Renal pelvis (tissue), 4 donors: ENCODE data around the gene NPBWR2. TPM values are rescaled to one million over a fixed set of nuclear protein-coding genes. Genes with fewer than 3 reads are reported as not detected.
A peak's percentile ranks its signal among the peaks of the same experiment; 100 is the strongest.

Experiments used
- DNase-seq: peaks from one replicate; pipeline ENCODE4 v3.0.0-alpha.2; 2013
- polyA plus RNA-seq, 3 donors: library from polyadenylated mRNA; unstranded; fragments of 120-200 nt; gene quantifications; one replicate each; pipeline ENCODE4 v1.2.1, GENCODE V29; 2013; ENCODE audit not compliant: insufficient read length in 3 of 3

NPBWR2 gene
- polyA plus RNA-seq, 3 donors: not detected

DNA sequence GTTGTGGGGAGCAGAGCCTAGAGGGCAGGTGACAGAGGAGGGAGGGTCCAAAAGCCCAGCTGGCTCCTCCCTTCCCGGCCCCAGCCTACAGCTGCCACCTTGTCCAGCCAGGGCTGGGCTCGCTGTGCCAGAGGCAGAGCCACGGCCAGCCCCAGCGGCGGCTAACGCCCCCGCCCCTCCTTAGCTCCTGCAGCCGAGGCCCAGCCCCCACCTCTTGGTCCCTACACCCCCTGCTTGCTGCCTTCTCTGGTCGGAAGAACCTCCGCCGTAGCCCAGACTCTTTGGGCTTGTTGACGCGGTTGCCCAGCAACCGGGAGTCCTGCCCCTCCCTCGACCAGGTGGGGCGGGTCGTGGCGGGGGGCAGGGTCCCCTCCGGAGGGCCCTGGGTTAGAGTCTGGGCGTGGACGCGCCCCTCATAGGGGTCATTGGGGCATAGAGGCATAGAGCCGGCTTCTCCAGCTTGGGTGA is 22.6 kb downstream of the NPBWR2 start:
- no peak for DNase-seq

GRCh38 chr20:64083804-64084684 is 23.3 kb downstream of the NPBWR2 start, which contains the start of gene LKAAEAR1:
Gene LKAAEAR1 (minus strand): TSS chr20:64084398. CDS start chr20:64084219, 179 bp downstream.
- no peak for DNase-seq

GRCh38 chr20:64083378-64083803 is 24.0 kb downstream of the NPBWR2 start:
- peak; percentile 74 for DNase-seq

GRCh38 chr20:64082820-64083377 is 24.5 kb downstream of the NPBWR2 start:
- no peak for DNase-seq

DNA sequence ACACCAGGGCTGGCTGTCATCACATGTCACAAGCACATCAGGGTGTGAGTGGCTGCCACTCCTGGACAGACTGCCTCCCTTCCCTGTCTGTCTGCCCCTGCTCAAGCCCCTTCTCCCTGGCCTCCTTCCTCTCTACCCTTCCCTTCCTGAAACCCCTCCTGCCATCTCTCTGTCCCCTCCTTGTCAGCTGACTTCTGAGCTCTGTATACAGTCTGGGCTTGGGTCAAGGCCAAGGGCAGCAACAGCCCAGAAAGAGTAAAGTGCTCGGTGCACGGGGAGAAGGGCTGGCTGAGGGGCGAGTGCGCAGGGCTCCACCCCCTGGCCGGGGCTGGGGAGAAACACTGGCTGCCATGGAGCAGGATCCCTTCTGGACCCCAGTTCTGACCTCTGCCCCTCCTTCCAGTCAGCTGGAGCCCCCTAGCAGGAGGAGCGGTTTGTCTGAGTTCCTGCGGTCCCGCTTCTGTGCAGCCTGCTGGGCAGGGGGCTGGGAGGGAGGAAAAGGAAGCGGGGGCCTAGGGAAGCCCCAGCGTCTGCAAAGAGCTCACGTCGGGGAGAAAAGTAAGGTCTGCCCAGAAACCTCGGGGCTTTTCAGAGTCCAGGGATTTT is 25.1 kb downstream of the NPBWR2 start:
- no peak for DNase-seq

GRCh38 chr20:64081624-64081964 is 25.8 kb downstream of the NPBWR2 start:
- DNase-seq: no peak

DNA sequence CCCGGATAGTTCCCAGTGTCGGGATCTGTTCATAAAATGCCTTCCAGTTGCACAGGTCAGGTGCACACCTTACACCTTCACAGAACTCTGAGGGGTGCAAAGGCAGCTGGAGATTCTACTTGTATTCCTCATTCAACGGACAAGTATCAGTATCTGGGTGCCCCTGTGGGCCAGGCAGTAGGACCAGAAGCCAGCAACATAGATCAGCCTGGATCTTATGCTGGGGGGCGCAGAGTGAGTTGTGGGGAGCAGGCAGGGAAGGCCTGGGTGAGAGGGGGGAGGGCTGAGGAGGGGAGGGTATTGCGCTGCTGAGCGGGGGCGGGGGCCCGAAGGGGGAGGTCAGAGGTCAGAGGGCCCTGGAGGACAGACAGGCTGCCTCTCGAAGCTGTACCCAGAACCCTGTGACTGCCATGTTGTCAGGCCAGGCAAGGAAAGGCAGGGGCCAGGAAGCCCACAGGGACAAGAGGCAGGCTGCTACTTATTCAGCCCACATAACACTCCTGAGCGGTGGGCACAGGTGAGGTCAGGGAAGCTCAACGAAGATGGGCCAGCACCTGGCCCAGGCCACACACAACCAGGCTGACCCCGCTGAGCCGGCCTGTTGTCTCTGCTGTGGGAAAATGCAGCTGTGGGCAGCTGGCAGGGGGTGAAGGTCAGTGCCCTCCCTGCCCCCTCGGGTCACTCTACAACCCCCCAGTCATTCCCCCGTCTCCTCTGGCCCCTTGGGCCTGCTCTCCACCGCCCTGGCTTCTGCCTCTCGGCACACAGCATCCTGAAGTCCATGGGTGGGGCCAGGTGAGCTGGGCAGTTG is 26.3 kb downstream of the NPBWR2 start:
- no peak for DNase-seq

GRCh38 chr20:64080013-64080812 is 27.2 kb downstream of the NPBWR2 start, which contains the start of gene OPRL1:
Gene OPRL1 (plus strand): TSS chr20:64080082. CDS start chr20:64092721, 12,639 bp downstream.
- DNase-seq: no peak

GRCh38 chr20:64079273-64080012 is 27.9 kb downstream of the NPBWR2 start, which contains the start of gene RGS19:
Gene RGS19 (minus strand): TSS chr20:64079518. CDS start chr20:64076886, 2,632 bp downstream.
- no peak for DNase-seq

DNA sequence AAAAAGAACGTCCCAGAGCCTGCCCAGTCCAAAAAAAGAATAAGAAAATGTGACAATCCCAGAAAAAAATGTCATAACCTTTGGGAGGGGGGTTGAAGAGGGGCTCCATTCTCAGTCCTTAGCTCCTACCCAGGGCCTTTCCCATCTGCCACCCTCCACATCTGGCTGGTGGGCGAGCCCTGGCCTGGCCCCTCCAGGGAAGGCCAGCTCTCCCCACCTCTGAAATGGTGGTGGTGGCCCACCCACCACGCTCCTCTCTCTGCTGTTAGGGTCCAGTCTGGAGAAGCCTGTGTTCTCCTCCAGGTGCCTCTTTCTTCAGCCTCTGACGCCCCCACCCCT is 28.5 kb downstream of the NPBWR2 start:
- no peak for DNase-seq

DNA sequence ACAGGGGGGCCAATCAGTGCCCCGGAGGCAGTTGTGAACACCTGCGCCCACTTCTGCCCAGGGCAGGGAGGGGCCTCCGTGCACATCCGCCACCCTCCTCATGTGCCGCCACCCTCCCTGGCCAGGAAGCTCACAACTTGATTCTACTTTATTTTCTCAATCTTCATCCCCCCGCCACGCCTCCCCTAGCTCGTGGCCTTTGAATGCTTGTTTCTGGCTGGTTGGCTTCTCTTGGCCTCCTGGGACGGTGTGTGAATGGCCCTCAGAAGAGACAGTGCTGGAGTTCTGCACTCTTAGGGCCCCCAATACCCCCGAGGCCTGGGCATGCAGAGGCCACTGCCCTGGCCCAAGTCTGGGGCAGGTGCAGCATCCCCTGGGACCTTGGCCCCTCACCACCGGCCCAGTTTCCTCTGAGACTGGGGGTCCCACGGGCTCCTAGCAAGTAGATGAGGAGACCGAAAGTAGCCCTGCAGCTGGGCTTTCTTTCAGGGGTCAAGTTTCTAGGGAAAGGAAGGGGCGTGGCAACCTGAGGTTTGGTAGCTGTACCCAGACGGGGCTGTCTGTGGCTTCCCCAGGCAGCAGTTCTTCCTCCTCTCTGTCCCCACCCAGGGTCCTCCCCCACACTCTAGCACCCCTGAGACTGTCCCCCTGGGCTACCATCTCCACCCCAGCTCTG is 29.4 kb downstream of the NPBWR2 start:
- no peak for DNase-seq

GRCh38 chr20:64077541-64077875 is 29.9 kb downstream of the NPBWR2 start:
- no peak for DNase-seq

GRCh38 chr20:64077094-64077493 is 30.3 kb downstream of the NPBWR2 start:
- no peak for DNase-seq

DNA sequence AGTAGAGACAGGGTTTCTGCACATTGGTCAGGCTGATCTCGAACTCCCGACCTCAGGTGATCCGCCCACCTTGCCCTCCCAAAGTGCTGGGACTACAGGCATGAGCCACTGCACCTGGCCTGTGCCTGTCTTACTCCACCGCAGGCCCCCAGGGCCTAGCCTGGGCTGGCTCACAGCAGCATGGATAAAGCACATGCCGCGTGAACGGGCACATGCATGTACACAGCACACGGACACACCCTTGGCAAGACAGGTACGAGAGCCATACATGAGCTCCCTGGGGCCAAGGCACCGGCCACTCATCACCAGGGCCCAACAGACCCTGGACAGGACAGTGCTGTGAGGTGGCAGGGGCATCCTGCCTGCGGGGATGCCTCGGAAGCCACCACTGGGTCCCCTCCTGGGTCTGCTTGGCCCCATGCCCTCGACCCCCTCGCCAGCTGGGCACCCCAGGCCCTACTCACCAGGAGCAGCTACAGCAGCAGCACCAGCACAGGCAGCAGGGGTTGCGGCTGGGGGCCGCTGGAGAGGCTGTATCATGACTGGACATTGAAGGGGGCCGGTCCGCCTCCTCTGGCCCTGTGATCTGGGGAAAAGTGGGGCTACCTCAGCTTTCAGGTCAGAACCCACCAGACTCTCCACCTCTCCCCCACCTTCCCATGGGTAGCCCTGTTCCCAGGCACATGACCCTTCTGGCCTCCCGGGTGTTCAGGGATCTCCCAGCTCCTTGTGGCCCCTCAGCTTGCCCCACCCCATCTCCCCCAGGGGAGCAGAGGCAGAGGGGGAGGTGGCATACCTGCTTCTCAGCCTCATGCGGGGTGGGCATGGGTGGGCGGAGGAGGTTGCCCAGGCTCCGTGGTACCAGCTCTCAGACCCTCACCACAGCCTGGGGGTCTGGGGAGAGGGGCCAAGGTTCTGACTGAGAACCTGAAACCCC is 31.0 kb downstream of the NPBWR2 start:
- DNase-seq: no peak

- DNase-seq: no peak
These were observed 31.8 kb downstream of the NPBWR2 start for GRCh38 chr20:64075556-64075955.

DNA sequence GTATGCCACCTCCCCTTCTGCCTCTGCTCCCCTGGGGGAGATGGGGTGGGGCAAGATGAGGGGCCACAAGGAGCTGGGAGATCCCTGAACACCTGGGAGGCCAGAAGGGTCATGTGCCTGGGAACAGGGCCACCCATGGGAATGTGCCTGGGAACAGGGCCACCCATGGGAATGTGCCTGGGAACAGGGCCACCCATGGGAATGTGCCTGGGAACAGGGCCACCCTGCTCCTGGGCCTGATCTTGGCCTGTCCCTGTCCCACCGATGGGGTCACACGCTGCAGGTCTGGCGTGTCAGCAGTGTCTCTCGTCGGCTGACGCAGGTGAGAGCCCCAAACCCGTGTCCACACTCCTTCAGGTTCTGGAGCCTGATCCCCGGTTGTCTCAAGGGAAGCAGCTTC is 32.4 kb downstream of the NPBWR2 start:
- no peak for DNase-seq

GRCh38 chr20:64074184-64074789 is 33.1 kb downstream of the NPBWR2 start:
- DNase-seq: no peak

- DNase-seq: no peak
These were observed 33.7 kb downstream of the NPBWR2 start for GRCh38 chr20:64073476-64074183.
